Skeletal muscle cell (primary cell): ENCODE results near the gene N4BP2L2.

Experiments used
- DNase-seq: peaks from one replicate; pipeline ENCODE4 v3.0.0-alpha.2; 2010; ENCODE audit warnings: low read depth
- H3K4me3 ChIP-seq: 2 replicates; pipeline ENCODE4 v1.5.1; 2011; ENCODE audit warnings: low read depth, mild to moderate bottlenecking, control low read depth, low read length, moderate library complexity

N4BP2L2 gene

GRCh38 chr13:32403108-32403507 lies 135.5 kb downstream of the N4BP2L2 start:
- no peak for DNase-seq
- no peak overlapping the region for H3K4me3 ChIP-seq

- DNase-seq = no peak
- H3K4me3 ChIP-seq = no peak overlapping the region
Observed at GRCh38 chr13:32391101-32391619, 147.4 kb downstream of the N4BP2L2 start.

- no peak overlapping the region for H3K4me3 ChIP-seq
- DNase-seq = no peak
Observed at GRCh38 chr13:32390484-32390883, 148.1 kb downstream of the N4BP2L2 start.

GRCh38 chr13:32390048-32390447 lies 148.5 kb downstream of the N4BP2L2 start:
- DNase-seq = no peak
- H3K4me3 ChIP-seq = no peak overlapping the region

- H3K4me3 ChIP-seq = no peak overlapping the region
- DNase-seq = no peak
Observed at GRCh38 chr13:32385410-32385809, 153.2 kb downstream of the N4BP2L2 start.

DNA sequence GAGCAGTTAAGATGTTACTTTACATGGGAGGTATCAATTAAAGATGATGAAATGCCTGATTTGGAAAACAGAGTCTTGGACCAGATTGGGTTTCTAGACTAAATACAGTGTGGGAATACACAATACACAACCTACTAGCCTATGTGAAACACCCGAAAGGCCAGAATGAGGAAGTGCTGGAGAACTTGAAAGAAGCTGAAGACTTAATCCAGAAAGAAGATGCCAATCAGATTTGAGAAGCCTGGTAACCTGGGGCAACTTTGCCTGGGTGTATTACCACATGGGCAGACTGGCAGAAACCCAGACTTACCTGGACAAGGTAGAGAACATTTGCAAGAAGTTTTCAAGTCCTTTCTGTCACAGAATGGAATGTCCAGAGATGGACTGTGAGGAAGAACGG lies 153.9 kb downstream of the N4BP2L2 start:
- no peak for DNase-seq
- no peak overlapping the region for H3K4me3 ChIP-seq

DNA sequence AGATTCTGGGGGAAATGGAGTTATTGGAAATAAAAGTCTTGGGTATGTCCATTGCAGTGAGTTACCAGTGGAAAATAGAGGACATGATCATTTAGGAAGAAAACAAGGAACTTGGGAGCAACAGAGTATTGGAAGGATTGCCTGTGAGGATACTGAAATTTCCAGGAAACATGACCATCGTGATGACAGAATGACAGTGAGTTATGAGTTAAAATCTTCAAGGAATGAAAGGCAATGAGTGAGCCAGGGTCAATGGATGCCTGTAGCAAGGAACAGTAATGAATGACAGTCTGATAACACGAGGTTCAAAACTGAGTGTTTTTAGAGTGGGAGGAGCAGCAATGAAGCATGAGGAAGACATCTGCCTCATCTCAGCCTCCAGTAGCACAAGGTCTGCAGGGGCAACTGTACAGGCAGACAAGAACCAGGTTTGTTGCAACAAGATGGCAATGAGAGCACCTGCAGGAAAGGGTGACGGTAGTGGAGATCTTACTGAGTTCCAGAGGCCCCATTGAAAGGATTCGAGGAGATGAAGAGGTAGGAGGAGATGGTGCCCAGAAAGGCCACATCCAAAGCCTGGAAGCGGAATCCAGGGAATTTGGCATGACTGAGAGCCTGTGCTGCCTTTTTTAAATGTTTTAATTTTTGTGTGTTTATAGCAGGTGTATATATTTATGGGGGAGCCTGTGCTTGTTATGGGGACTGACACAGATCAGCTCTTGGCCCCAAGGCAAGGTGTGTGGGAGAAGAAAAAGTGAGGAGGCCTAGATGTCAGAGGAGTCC lies 154.6 kb downstream of the N4BP2L2 start:
- no peak for DNase-seq
- H3K4me3 ChIP-seq = no peak overlapping the region
